Activated B cell treated with CpG ODN at 0.5 μM for 24 hours (primary cell): ENCODE measurements around the gene BLOC1S1. TPM values are rescaled to one million over a fixed set of nuclear protein-coding genes. Genes with fewer than 3 reads are reported as not detected.

Source experiments
- ATAC-seq: fragments of 200-7000 bp; cut with Tn5 transposase; one replicate; pipeline ENCODE4 v1.10.0; 2021; ENCODE audit warnings: low read depth, mild to moderate bottlenecking, moderate library complexity
- CTCF ChIA-PET: fragments of 350-600 bp; sonication (Branson Sonifier 250); formaldehyde crosslinking; loops from one replicate; lab custom pipeline; 2021; ENCODE audit warnings: antibody characterized with exemption; lab: Charles Lee
- POLR2A ChIA-PET: fragments of 350-600 bp; sonication (Branson Sonifier 250); formaldehyde crosslinking; loops from one replicate; lab custom pipeline; 2021; ENCODE audit warnings: antibody characterized with exemption; lab: Charles Lee
- DNase-seq: peaks from one replicate; pipeline ENCODE4 v3.0.0; 2022
- H3K27ac Mint-ChIP-seq: one replicate; pipeline ENCODE4 v1.8.0; 2020; ENCODE audit warnings: mixed read lengths
- H3K27me3 Mint-ChIP-seq: one replicate; pipeline ENCODE4 v1.8.0; 2021; ENCODE audit warnings: mixed read lengths
- H3K36me3 Mint-ChIP-seq: one replicate; pipeline ENCODE4 v1.8.0; 2021; ENCODE audit warnings: low read depth, mixed read lengths
- H3K4me1 Mint-ChIP-seq: one replicate; pipeline ENCODE4 v1.8.0; 2021; ENCODE audit warnings: mixed read lengths
- H3K4me3 Mint-ChIP-seq: one replicate; pipeline ENCODE4 v1.8.0; 2020; ENCODE audit warnings: mild to moderate bottlenecking, mixed read lengths
- H3K9me3 Mint-ChIP-seq: one replicate; pipeline ENCODE4 v1.8.0; 2020; ENCODE audit warnings: mixed read lengths
- intact Hi-C: fragments of 100-400 bp; cut with micrococcal nuclease; formaldehyde crosslinking; loops from one replicate; pipeline ENCODE4 v1.15.1; 2024
- total RNA-seq: library from RNA; stranded (reverse); gene quantifications from 2 replicates; pipeline ENCODE4 v1.2.3, GENCODE V29; 2022
- TF ChIP-seq, protein P1 (sequence below): fragments of 200-600 bp; IDR thresholded peaks from one replicate; pipeline ENCODE4 v1.8.0; 2022; ENCODE audit warnings: antibody characterized with exemption, mild to moderate bottlenecking

BLOC1S1 gene
- total RNA-seq, 1 donor from 2014 or later, result 91.0 TPM

DNA sequence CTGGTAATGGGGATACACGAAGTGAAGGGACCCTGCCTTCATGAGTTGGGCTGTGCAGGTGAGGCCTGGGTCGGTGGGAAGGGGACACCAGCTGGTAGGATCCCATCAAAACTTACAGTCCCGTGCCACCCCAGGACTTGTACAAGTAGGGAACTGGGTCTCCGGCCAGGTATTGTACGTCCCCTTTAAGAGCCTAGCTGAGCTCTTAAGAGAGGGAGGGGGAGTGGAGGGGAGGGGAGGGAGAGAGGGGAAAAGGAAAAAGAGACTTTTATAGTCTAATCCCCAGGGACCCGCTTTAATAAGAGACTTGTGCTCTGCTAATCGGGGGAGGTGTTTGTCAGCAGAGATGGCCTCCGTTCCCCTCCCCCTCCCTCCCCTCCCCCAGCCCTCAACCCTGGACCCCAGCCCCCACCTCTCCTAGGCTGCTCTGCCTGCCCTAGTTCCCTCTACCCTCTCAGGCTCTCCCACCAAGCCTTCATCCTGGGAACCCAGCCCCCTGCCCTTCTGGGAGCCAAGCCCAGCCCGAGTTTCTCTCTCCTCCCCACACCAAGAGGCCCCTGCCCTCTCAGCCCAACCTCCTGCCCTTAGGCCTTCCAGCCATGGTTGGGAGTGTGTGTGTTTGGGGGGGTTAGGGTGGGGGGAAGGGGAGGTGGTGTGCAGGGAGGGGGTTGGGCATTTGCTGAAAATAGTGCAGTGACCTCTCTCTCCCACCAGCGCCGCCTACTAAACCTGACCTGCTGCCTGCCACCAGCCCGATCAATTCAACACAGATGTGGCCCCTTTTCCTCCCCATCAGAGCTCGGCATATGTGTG, 29.7 kb downstream of the BLOC1S1 start:
- peaks cover 11% of the 10 kb centered on the region for H3K36me3 Mint-ChIP-seq
- ATAC-seq (peak; percentile 34), DNase-seq (no peak)
- H3K9me3 Mint-ChIP-seq, result no peaks in the 10 kb centered on the region
- TF ChIP-seq, protein P1, sequence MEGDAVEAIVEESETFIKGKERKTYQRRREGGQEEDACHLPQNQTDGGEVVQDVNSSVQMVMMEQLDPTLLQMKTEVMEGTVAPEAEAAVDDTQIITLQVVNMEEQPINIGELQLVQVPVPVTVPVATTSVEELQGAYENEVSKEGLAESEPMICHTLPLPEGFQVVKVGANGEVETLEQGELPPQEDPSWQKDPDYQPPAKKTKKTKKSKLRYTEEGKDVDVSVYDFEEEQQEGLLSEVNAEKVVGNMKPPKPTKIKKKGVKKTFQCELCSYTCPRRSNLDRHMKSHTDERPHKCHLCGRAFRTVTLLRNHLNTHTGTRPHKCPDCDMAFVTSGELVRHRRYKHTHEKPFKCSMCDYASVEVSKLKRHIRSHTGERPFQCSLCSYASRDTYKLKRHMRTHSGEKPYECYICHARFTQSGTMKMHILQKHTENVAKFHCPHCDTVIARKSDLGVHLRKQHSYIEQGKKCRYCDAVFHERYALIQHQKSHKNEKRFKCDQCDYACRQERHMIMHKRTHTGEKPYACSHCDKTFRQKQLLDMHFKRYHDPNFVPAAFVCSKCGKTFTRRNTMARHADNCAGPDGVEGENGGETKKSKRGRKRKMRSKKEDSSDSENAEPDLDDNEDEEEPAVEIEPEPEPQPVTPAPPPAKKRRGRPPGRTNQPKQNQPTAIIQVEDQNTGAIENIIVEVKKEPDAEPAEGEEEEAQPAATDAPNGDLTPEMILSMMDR, result no peak
- intact Hi-C loops, result no loop called here
- H3K27ac Mint-ChIP-seq, result peak overlapping the region; percentile 68
- no peaks in the 10 kb centered on the region for H3K27me3 Mint-ChIP-seq
- ChIA-PET POLR2A (interaction anchor here (0.6 to 2.4 kb wide), 8 partner anchors 11 to 809 kb away, joined by 3 to 13 read pairs (median 4); partner anchors contain the start of genes COQ10A, ORMDL2, RAB5B and SARNP), CTCF (interaction anchor here (1.6 to 2.8 kb wide), 3 partner anchors 21 to 195 kb away, joined by 5 to 10 read pairs (median 5); no protein-coding TSS in a partner anchor)
- peak overlapping the region; percentile 88 for H3K4me3 Mint-ChIP-seq
- peaks cover 43% of the 10 kb centered on the region for H3K4me1 Mint-ChIP-seq

DNA sequence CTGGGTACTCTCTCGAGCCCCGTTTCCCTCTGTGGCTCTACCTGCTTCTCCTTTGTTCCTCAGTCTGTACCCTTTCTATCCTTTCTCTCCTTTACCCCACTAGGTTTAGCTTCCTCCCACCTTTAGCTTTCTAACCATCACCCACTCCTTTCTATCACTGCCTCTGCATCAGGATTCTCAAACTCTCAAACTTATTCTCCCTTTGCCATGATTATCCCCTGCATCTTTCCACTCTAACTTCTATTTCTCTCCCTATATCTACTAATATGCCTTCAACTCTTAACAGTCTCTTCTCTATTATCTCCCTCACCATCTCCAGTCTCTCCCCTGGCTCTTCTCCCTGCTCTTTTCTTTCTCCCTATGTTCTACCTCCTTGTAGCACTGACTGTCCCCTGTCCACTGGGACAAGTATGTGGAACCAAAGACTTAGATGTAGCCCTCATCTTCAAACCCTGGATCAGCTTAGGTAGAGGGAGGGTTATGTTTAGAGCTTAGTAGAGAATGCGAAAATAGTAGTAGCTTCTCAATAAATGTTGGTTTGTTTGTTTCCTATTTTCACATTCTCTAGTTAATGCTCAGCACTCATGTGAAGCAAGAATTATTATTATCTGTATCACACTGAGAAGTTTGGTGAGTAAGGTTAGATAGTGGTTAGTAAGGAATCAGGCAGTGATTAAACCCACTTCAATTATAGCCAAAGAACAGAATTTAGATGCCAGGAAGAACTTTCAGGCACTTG, 30.5 kb downstream of the BLOC1S1 start:
- Mint-ChIP-seq H3K4me1 (peaks cover 43% of the 10 kb centered on the region), H3K27me3 (no peaks in the 10 kb centered on the region), H3K27ac (peak overlapping the region; percentile 68), H3K4me3 (peak overlapping the region; percentile 30), H3K9me3 (no peaks in the 10 kb centered on the region), H3K36me3 (peaks cover 18% of the 10 kb centered on the region)
- TF ChIP-seq, protein P1, result no peak
- DNase-seq (no peak), ATAC-seq (no peak)
- intact Hi-C loops, result no loop called here
- ChIA-PET CTCF (interaction anchor here (1.6 to 2.1 kb wide), 2 partner anchors 8 to 194 kb away, joined by 5 to 8 read pairs; no protein-coding TSS in a partner anchor), POLR2A (interaction anchor here (0.6 to 1.3 kb wide), 3 partner anchors 11 to 300 kb away, joined by 3 to 5 read pairs (median 4); no protein-coding TSS in a partner anchor)

DNA sequence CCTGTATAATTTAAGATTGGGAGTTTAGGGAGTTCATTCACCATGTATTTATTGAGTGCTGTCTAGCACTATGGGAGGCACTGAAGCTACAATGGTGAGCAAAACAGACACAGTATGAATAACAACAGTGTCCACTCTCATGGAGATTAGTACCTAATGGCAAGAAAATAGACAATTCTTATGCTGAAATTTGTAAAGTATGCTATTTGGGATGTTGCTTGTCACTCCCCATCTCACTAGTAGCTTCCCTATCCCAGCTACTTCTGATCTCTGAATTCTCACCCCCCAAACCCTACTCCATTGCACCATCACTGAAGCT, 31.0 kb downstream of the BLOC1S1 start:
- Mint-ChIP-seq H3K4me3 (no peak overlapping the region), H3K27ac (no peak overlapping the region), H3K27me3 (no peaks in the 10 kb centered on the region), H3K4me1 (peaks cover 43% of the 10 kb centered on the region), H3K36me3 (peaks cover 23% of the 10 kb centered on the region), H3K9me3 (no peaks in the 10 kb centered on the region)
- ChIA-PET POLR2A (interaction anchor here (0.6 kb wide), 1 partner anchor 160 kb away, joined by 4 read pairs; no protein-coding TSS in a partner anchor), CTCF (interaction anchor here (0.6 to 2.1 kb wide), 4 partner anchors 8 to 249 kb away, joined by 3 to 8 read pairs (median 4); no protein-coding TSS in a partner anchor)
- DNase-seq (no peak), ATAC-seq (no peak)
- TF ChIP-seq, protein P1, result no peak
- intact Hi-C loops, result no loop called here

DNA sequence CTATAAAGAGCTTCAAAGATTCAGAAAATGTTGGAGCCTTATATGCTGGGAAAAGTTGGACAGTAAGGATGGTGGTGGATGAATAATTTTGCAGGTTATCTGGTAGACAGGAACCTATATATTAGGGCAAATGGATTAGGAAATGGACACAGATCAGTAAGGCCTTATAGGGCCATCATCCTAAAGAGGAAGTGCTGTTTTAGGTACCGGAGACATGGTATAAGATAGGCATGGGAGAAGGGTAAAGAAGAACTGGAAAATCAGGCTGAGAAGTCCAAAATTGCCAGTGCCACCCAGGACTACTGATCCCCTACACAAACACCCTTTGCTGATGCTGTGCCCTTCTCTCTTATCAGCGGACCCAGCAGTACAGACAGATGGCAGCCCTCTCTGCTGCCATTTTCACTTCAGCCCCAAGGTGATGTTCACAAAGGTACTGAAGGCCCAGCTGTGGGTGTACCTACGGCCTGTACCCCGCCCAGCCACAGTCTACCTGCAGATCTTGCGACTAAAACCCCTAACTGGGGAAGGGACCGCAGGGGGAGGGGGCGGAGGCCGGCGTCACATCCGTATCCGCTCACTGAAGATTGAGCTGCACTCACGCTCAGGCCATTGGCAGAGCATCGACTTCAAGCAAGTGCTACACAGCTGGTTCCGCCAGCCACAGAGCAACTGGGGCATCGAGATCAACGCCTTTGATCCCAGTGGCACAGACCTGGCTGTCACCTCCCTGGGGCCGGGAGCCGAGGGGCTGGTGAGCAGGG, 32.6 kb downstream of the BLOC1S1 start:
- DNase-seq (no peak), ATAC-seq (no peak)
- ChIA-PET CTCF (interaction anchor here (2.1 kb wide), 1 partner anchor 10 kb away, joined by 8 read pairs; no protein-coding TSS in a partner anchor), POLR2A (interaction anchor here (1.1 kb wide), 1 partner anchor 9 kb away, joined by 3 read pairs; no protein-coding TSS in a partner anchor)
- intact Hi-C loops, result no loop called here
- Mint-ChIP-seq H3K4me3 (no peak overlapping the region), H3K27ac (no peak overlapping the region), H3K27me3 (no peaks in the 10 kb centered on the region), H3K36me3 (peaks cover 38% of the 10 kb centered on the region), H3K4me1 (peaks cover 35% of the 10 kb centered on the region), H3K9me3 (no peaks in the 10 kb centered on the region)
- TF ChIP-seq, protein P1, result no peak
